Measurements from ENCODE around the gene BLTP2.
A peak's percentile ranks its signal among the peaks of the same experiment; 100 is the strongest.
"Not testable (repeated sequence)": the region's sequence is repeated elsewhere in the genome, so short reads cannot be mapped to it uniquely, and the experiment has no call there.

The BLTP2 gene

GRCh38 chr17:28645576-28645939, 600 bp upstream of the BLTP2 start:
- no peak for DNase-seq

GRCh38 chr17:28643983-28644786, 773 bp downstream of the BLTP2 start:
- DNase-seq: peak; percentile 81

GRCh38 chr17:28641579-28641978, 3.4 kb downstream of the BLTP2 start:
- DNase-seq: no peak

GRCh38 chr17:28635506-28635905, 9.5 kb downstream of the BLTP2 start:
- no peak for DNase-seq

GRCh38 chr17:28634206-28634865, 10.6 kb downstream of the BLTP2 start:
- no peak for DNase-seq

- DNase-seq: no peak
Observed at GRCh38 chr17:28626818-28627217, 18.1 kb downstream of the BLTP2 start.

- DNase-seq: no peak
Observed at GRCh38 chr17:28624148-28624547, 20.8 kb downstream of the BLTP2 start.

- DNase-seq: no peak
Observed at GRCh38 chr17:28623696-28624095, 21.3 kb downstream of the BLTP2 start.

- no peak for DNase-seq
Observed at GRCh38 chr17:28622186-28622585, 22.8 kb downstream of the BLTP2 start.

GRCh38 chr17:28620010-28620409, 24.9 kb downstream of the BLTP2 start:
- DNase-seq: no peak

- no peak for DNase-seq
Observed at GRCh38 chr17:28618464-28618863, 26.5 kb downstream of the BLTP2 start.

GRCh38 chr17:28616281-28616680, 28.7 kb downstream of the BLTP2 start:
- DNase-seq: no peak

GRCh38 chr17:28615260-28615940, 29.6 kb downstream of the BLTP2 start:
- no peak for DNase-seq

- no peak for DNase-seq
Observed at GRCh38 chr17:28613931-28614381, 31.0 kb downstream of the BLTP2 start, which contains the start of gene RSKR. RSKR (minus strand) TSS chr17:28614185; CDS start chr17:28614161, 24 bp downstream.

GRCh38 chr17:28612936-28613872, 31.8 kb downstream of the BLTP2 start:
- DNase-seq: peak; percentile 48

- DNase-seq: no peak
Observed at GRCh38 chr17:28612531-28612930, 32.4 kb downstream of the BLTP2 start.

- no peak for DNase-seq
Observed at GRCh38 chr17:28610376-28610775, 34.6 kb downstream of the BLTP2 start.

- DNase-seq: not testable (repeated sequence)
Observed at GRCh38 chr17:28604031-28604430, 40.9 kb downstream of the BLTP2 start.

- peak; percentile 92 for DNase-seq
Observed at GRCh38 chr17:28599311-28600184, 45.4 kb downstream of the BLTP2 start.

- DNase-seq: peak; percentile 95
Observed at GRCh38 chr17:28598799-28599310, 46.1 kb downstream of the BLTP2 start, which contains the start of gene SPAG5. SPAG5 (minus strand) TSS chr17:28599025; CDS start chr17:28598946, 79 bp downstream.

- no peak for DNase-seq
Observed at GRCh38 chr17:28598389-28598788, 46.6 kb downstream of the BLTP2 start.
